EH (cell line): ENCODE data around the gene GPC3.
"Not testable (repeated sequence)": the region's sequence is repeated elsewhere in the genome, so short reads cannot be mapped to it uniquely, and the experiment has no call there.

Experiments used
- DNase-seq: peaks from one replicate; pipeline ENCODE4 v3.0.0-alpha.2; 2015; ENCODE audit warnings: low read depth

The GPC3 gene

DNA sequence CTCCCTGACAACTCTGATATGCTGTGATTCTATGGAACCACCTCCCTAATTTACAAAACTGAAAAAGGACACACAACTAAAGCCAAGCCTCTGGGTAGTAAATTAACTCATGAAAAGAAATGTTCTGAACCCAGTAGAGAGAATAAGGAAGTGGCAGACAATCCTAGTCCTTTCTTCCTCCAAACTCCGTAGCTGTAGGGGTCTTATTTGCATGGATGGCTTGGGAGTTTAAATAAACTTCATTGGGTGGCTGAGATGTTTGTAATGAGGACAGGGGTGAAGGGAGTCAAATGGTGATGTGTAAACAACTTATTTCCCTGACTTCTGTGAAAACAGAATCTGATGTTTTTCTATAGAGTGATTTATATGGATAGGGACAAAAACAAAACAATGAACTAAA is 59.3 kb downstream of the GPC3 start:
- no peak for DNase-seq

DNA sequence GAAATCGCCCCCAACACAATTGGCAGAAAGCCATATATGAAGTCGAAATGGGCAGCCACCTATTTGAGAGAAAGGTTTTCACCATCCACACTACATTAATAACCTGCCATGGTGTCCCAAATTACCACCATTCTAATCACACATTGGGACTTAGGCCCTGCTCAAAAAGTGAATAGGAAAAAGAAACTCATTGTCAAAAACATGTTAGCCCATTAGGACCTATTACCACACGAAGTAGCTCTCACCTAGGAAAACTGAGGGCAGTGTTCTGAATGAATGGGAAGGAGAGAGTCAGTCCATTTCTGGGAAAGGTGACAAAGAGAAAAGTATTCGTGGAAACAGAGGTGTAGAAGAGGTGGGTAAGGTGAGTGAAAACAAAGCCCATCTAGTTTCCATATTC is 60.8 kb downstream of the GPC3 start:
- no peak for DNase-seq

GRCh38 chrX:133923548-133923947 is 61.8 kb downstream of the GPC3 start:
- peak; percentile 1 for DNase-seq

GRCh38 chrX:133923113-133923512 is 62.3 kb downstream of the GPC3 start:
- peak; percentile 48 for DNase-seq

- DNase-seq, result no peak
Measured at GRCh38 chrX:133922390-133922771, 63.0 kb downstream of the GPC3 start.

GRCh38 chrX:133921764-133922389 is 63.5 kb downstream of the GPC3 start:
- DNase-seq, result peak; percentile 13

DNA sequence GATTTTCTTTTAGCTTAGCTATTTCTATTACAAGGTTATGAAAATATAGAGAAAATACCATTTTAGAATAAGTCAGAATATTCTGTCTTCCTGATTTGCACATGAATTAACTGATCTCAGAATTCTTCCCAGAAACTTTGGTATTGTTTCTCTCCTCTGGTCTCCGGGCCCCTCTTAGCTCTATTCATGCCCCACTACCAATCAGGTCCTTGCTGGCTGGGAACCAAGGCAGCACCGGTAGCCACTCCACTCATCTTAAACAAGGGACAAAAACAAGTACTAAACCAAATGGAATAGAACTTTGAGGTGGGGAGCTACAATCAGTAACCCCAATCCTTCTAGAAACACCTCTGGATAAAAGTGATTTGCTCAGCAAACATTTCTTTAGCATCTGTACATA is 64.3 kb downstream of the GPC3 start:
- no peak for DNase-seq

DNA sequence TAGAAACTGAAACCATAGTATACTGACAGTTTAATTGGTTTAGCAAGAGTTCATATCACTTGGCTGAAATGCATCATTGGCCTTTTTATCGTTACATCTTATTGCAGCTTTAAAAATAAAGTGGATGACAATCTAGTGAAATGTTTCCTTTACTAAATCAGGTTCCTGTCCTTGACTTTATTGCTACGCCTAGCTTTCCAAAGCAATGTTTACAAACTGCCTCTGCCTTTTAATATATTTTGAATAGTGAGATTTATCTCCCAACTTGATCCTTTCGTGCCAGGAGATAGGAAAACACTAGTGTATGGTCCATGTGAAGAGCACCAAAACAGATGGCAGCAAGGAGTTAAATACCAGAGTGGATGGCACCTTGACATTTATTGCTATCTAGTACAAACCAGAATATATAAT is 67.0 kb downstream of the GPC3 start:
- no peak for DNase-seq

DNA sequence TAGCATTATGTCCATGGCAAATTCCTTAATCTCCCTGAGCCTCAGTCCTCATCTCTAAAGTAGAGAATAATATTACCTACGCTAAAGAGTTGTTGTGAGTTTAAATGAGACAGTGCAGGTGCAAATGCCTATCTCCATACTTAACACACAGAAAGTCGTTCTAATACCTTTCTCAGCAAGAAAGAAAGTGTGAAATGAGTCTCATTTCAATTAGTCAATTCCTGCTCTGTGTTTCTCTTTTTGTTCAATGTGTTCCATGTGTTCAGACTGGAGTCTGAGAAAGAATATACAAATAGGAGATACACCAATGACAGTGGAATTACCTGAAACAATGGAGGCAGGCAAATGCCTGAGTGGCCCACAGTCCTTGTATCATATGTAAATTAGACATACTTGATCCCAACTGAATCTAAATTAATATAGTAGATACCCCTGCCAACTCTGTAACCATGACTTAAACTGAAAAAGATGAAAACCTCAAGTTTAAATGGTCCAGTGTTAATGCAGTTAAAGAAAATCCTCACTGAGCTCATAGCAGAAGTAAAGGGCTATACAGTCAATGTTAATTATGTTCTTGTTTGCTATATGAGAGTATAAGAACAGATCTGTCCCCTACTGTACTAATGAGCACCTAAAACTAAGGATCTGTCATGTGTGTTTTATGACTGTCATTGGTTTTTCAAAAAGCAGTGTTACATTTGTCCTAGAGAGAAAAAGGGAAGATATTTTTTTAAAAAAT is 68.2 kb downstream of the GPC3 start:
- no peak for DNase-seq

- no peak for DNase-seq
Measured at GRCh38 chrX:133913658-133914388, 71.6 kb downstream of the GPC3 start.

GRCh38 chrX:133913009-133913408 is 72.4 kb downstream of the GPC3 start:
- no peak for DNase-seq

- no peak for DNase-seq
Measured at GRCh38 chrX:133911825-133912495, 73.4 kb downstream of the GPC3 start.

DNA sequence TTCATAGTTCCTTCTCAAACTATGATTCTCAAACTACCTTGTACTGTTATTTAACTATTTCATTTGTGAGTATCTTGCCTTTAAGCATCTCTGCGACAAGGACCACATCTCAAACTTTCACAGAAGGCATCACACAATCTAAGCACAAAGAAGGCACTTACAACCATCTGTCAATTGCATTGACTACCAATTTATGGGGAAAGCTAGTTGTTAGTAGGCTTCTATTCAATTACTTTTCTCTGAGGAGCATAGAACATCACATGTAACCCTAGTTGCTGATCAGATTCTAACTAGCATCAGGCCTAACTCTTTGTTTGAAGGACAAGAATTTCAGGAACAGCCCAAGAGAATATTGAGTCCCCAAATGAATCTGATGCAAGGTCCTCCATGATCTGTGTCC is 74.9 kb downstream of the GPC3 start:
- DNase-seq, result no peak

DNA sequence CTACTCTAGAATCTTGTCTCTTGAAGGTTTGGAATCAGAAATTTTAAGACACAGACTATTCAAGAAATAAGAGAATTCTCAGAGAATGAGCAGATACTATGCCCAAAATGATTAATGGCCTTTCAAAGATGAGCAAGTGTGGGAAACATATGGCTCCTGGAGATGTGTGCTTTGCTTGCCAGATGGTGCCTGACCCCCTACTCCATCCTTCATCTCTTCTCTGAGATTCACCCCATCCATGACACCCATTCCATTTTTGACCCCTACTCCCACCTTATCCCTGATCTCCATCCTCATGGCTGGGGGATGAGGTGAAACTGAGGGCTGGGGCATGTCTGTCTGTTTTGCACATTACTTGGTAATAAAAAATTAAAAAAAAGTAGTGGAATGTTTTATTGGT is 75.5 kb downstream of the GPC3 start:
- DNase-seq, result no peak

GRCh38 chrX:133908223-133908955 is 77.0 kb downstream of the GPC3 start:
- no peak for DNase-seq

GRCh38 chrX:133907606-133908005 is 77.8 kb downstream of the GPC3 start:
- no peak for DNase-seq

- no peak for DNase-seq
Measured at GRCh38 chrX:133905305-133905704, 80.1 kb downstream of the GPC3 start.

DNA sequence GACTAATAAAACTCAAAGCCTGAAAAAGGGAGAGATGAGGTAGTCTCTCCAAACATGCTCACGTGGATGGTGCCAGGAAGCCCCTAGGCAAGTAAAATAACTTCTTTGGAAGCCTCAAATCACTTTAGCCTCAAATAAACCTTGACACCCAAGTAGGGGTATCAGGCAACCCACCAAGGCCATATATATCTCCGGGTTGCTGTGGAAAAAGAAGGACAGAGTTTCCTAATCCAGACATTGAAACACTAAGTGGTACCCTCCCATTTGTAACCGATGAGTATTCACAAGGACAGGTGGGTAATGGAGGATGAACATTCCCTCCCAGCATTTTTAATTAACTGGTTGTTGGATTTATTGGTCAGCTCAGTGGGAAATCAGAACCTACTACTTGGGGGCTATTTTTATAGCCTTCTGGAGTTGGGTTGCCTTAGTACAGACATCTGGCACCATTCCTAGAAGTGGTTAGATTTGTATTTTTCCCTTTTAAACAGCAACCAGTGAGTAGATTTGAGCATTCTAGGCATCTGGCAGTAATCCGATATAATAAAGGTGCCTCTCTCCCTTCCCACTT is 87.7 kb downstream of the GPC3 start:
- no peak for DNase-seq

DNA sequence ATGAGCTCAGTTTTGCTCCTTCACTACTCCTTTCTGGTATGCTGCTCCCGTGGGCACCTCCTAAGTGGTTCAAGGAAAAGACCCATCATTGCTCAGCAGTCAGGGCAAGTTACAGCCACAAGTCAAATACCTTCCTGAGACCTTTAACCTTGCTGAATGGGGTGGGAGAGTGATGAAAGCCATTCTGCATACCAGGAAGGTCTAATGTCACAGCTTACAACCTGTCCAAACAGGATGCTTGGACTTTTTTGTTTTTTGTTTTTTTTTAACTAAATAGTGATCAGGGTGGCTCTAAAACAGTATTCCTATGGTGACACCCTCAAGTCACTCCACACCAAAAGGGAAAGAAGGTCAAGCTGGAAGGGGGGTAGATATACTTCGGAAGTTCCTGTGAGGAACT is 93.1 kb downstream of the GPC3 start:
- DNase-seq, result no peak

DNA sequence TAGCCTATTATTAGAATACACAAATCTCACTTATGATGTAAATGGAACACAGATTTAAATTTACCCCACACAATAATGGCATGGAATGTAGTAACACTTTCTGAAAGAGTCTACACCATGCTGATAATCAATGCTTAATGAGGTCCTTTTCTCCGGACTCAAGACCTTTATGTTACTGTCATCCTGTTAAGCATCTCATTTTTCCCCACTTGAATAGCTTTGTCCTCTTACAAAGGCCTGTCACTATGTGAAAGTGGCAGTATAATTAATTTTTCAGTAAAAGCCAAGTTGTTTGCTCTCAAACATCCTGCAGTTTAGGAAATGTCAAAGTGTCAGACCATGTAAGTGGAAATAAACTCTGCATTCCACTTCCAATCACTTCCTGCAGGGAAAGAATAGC is 96.4 kb downstream of the GPC3 start:
- DNase-seq, result no peak

DNA sequence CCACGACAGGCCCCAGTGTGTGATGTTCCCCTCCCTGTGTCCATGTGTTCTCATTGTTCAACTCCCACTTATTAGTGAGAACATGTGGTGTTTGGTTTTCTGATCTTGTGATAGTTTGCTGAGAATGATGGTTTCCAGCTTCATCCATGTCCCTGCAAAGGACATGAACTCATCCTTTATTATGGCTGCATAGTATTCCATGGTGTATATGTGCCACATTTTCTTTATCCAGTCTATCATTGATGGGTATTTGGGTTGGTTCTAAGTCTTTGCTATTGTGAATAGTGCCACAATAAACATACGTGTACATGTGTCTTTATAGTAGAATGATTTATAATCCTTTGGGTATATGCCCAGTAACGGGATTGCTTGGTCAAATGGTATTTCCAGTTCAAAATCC is 97.3 kb downstream of the GPC3 start:
- not testable (repeated sequence) for DNase-seq
